Upper lobe of left lung (tissue), 4 donors: ENCODE measurements around the gene PER2.

Experiments used
- CTCF ChIP-seq, 6 experiments: fragments of 450-650 bp in 4 of 6; fragments of 200-600 bp in 2 of 6; sonication (generic) in 2 of 6; IDR thresholded peaks; one replicate each; pipeline ENCODE4 v1.5.1; 2016 to 2019; ENCODE audit warnings: antibody characterized with exemption in 6 of 6
- POLR2AphosphoS5 ChIP-seq, 2 donors: sonication (generic); formaldehyde crosslinking; IDR thresholded peaks; one replicate each; pipeline ENCODE4 v1.5.1; 2017; ENCODE audit warnings: antibody characterized with exemption in 2 of 2

DNA sequence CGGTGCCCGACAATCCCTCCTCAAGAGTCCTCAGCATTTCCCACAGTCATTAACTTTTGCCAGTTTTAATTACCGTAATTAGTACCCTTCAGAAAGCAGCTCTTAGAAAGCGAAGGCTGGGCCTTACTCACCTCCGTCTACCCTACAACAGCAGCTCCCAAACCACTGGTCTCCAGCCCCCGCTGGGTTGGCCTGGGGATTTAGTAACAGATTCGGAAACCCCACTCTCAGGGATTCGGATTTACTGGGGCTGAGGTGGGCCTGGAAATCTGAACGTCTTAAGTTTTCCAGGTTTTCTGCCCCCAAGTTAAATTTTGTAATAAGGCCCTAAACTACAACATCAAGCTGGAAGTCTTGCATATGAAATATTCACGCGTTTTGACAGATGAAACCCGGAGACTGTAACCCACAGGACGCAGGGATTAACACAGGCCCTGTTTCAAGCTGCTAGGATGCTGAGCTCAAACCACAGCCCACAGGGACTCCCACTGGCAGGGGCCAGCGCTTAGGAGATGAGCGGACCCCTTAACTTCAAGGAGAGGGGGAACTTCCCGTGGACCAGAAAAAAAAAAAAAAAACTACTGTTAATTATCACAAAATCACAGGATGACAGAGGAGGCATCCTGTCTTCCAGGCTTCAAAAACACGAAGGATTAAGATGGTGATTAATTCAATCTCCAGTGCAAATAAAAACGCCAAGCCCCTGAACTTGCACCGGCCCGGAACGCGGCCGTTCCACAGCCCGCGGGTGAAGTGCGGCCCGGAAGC lies 85.9 kb downstream of the PER2 start:
- no peak for TF ChIP-seq CTCF (IDR thresholded peaks at IDR 0.05)
- TF ChIP-seq POLR2AphosphoS5 (IDR thresholded peaks at IDR 0.05) = no peak
